HepG2 (cell line): Measurements from ENCODE around the gene EIF5A2. TPM values are rescaled to one million over a fixed set of nuclear protein-coding genes. Genes with fewer than 3 reads are reported as not detected.
A peak's percentile ranks its signal among the peaks of the same experiment; 100 is the strongest.

Experiments used
- ATAC-seq: fragments of 200-7000 bp; cut with Tn5 transposase; 3 replicates; pipeline ENCODE4 v1.9.1; 2020; ENCODE audit warnings: mild to moderate bottlenecking, moderate library complexity
- BruUV-seq: library from RNA; stranded (reverse); fragments of 400-500 nt; replicated peaks from 2 replicates; lab custom pipeline; 2021; lab: Mats Ljungman, UMichigan
- CTCF ChIA-PET: fragments of 300-600 bp; formaldehyde crosslinking; extraction: SDS; loops from one replicate; lab custom pipeline; 2021; ENCODE audit warnings: low total read pairs, inconsistent platforms, low intra/inter-chr PET ratio; lab: Yijun Ruan, JAX
- POLR2A ChIA-PET: fragments of 350-600 bp; sonication (Branson Sonifier 250); formaldehyde crosslinking; loops from one replicate; lab custom pipeline; 2020; ENCODE audit warnings: antibody characterized with exemption, inconsistent platforms; lab: Yijun Ruan, JAX
- DNase-seq: peaks from one replicate; pipeline ENCODE4 v3.0.0-alpha.2; 2015; ENCODE audit warnings: low spot score
- FAIRE-seq: peaks from 3 replicates; lab custom pipeline; 2011; peaks lifted over from hg19 to GRCh38; lab: Jason Lieb, UNC
- H2AFZ ChIP-seq: one replicate; pipeline ENCODE4 v1.6.1; 2011; ENCODE audit warnings: low read length, inconsistent platforms
- H3K27ac ChIP-seq: fragments of 300-600 bp; 3 replicates; pipeline ENCODE4 v1.8.0; 2011; ENCODE audit warnings: mixed run types, mild to moderate bottlenecking, mixed read lengths, low read length, inconsistent platforms; ENCODE audit not compliant: insufficient read depth; ENCODE audit errors: extremely low read length
- H3K27me3 ChIP-seq, 2 experiments: fragments of 200-600 bp in 1 of 2; 2 replicates in 1 of 2; 3 replicates in 1 of 2; pipeline versions ENCODE4 v1.6.0 to v1.8.0; 2011; ENCODE audit warnings: low read length in 2 of 2, mild to moderate bottlenecking in 2 of 2, moderate library complexity in 2 of 2, inconsistent platforms in 1 of 2; ENCODE audit not compliant: insufficient read depth in 2 of 2, control insufficient read depth in 1 of 2
- H3K36me3 ChIP-seq, 2 experiments: fragments of 200-600 bp in 1 of 2; replicated peaks in 1 of 2; 2 replicates in 1 of 2; 3 replicates in 1 of 2; pipeline versions ENCODE4 v1.5.1 to v1.8.0; 2011; ENCODE audit warnings: low read length in 2 of 2, inconsistent platforms in 1 of 2; ENCODE audit not compliant: insufficient read depth in 2 of 2, control insufficient read depth in 1 of 2
- H3K4me1 ChIP-seq: 2 replicates; pipeline ENCODE4 v1.5.1; 2012; ENCODE audit warnings: low read length, inconsistent platforms; ENCODE audit not compliant: insufficient read depth
- H3K4me2 ChIP-seq: 2 replicates; pipeline ENCODE4 v1.6.0; 2011; ENCODE audit warnings: low read depth, low read length, inconsistent platforms
- H3K4me3 ChIP-seq, 3 experiments: fragments of 200-600 bp in 1 of 3; sonication (generic), shearing (Covaris generic) in 1 of 3; replicated peaks in 1 of 3; 2 replicates each; pipeline ENCODE4 v1.5.1; 2011 to 2016; ENCODE audit warnings: low read length in 3 of 3, inconsistent platforms in 2 of 3, low read depth in 2 of 3, mild to moderate bottlenecking in 2 of 3, control low read depth in 1 of 3, mixed read lengths in 1 of 3; ENCODE audit not compliant: insufficient read depth in 1 of 3
- H3K79me2 ChIP-seq: one replicate; pipeline ENCODE4 v1.6.1; 2011; ENCODE audit warnings: low read length, inconsistent platforms; ENCODE audit not compliant: insufficient read depth
- H3K9ac ChIP-seq: 2 replicates; pipeline ENCODE4 v1.6.0; 2011; ENCODE audit warnings: mild to moderate bottlenecking, low read depth, low read length, inconsistent platforms; ENCODE audit not compliant: insufficient read depth
- H3K9me3 ChIP-seq: 2 replicates; pipeline ENCODE4 v1.5.1; 2012; ENCODE audit warnings: mild to moderate bottlenecking, low read length
- H4K20me1 ChIP-seq: 2 replicates; pipeline ENCODE4 v1.6.0; 2011; ENCODE audit warnings: inconsistent platforms, mild to moderate bottlenecking, low read length, moderate library complexity; ENCODE audit not compliant: insufficient read depth
- CCDC6 ChIP-seq: sonication (generic); formaldehyde crosslinking; IDR thresholded peaks from 2 replicates; pipeline ENCODE4 v1.8.1; 2022; ENCODE audit warnings: mild to moderate bottlenecking, missing genetic modification reagents, moderate library complexity
- CEBPB ChIP-seq: IDR thresholded peaks from 2 replicates; pipeline ENCODE4 v1.6.1; 2011; ENCODE audit warnings: low read depth, low read length, improper control_type of control experiment, borderline replicate concordance
- DDIT3 ChIP-seq: sonication (generic); formaldehyde crosslinking; IDR thresholded peaks from 2 replicates; pipeline ENCODE4 v1.4.0; 2020; ENCODE audit warnings: mild to moderate bottlenecking, missing genetic modification reagents
- E2F5 ChIP-seq: sonication (generic); formaldehyde crosslinking; conservative IDR thresholded peaks from 2 replicates; pipeline ENCODE4 v1.4.0; 2020; ENCODE audit warnings: missing genetic modification reagents
- PAWR ChIP-seq: sonication (generic); formaldehyde crosslinking; IDR thresholded peaks from 2 replicates; pipeline ENCODE4 v1.4.0; 2020; ENCODE audit warnings: missing genetic modification reagents, mild to moderate bottlenecking, borderline replicate concordance
- SRSF1 ChIP-seq: fragments of 200-400 bp; formaldehyde crosslinking; optimal IDR thresholded peaks from 2 replicates; pipeline ENCODE3; 2017; ENCODE audit warnings: mild to moderate bottlenecking, low read depth, low read length, moderate library complexity
- THYN1 ChIP-seq: sonication (generic); formaldehyde crosslinking; IDR thresholded peaks from 2 replicates; pipeline ENCODE4 v1.8.1; 2023; ENCODE audit warnings: low read depth, mild to moderate bottlenecking, moderate library complexity, missing genetic modification reagents, borderline replicate concordance
- ZNF101 ChIP-seq: sonication (generic); formaldehyde crosslinking; IDR thresholded peaks from 2 replicates; pipeline ENCODE4 v1.4.0; 2020; ENCODE audit warnings: mild to moderate bottlenecking, low read depth, missing genetic modification reagents, borderline replicate concordance
- ZNF280D ChIP-seq: sonication (generic); formaldehyde crosslinking; IDR thresholded peaks from 2 replicates; pipeline ENCODE4 v1.5.1; 2020; ENCODE audit warnings: mild to moderate bottlenecking, missing genetic modification reagents
- ZNF354B ChIP-seq: sonication (generic); formaldehyde crosslinking; IDR thresholded peaks from 2 replicates; pipeline ENCODE4 v1.8.0; 2022; ENCODE audit warnings: mild to moderate bottlenecking, missing genetic modification reagents
- whole genome bisulfite sequencing: methylation state at CpG from one replicate; pipeline ENCODE4 v1.1.6; 2017; ENCODE audit warnings: low lambda C conversion rate; 5-methylcytosine and 5-hydroxymethylcytosine counted together
- in situ Hi-C: cut with HindIII; loops from 2 replicates; pipeline ENCODE4 v1.10.0; 2017; ENCODE audit warnings: low pct_unique_long_range_greater_than_20kb; ENCODE audit not compliant: extremely low pct_ligation_motif_present
- intact Hi-C: fragments of 100-400 bp; cut with micrococcal nuclease; formaldehyde crosslinking; loops from one replicate; pipeline ENCODE4 v1.10.0; 2022; ENCODE audit not compliant: unreplicated experiment
- polyA plus RNA-seq, 8 experiments: library from polyadenylated mRNA; depleted of rRNA in 3 of 8; stranded (reverse) in 7 of 8; unstranded in 1 of 8; fragments of >200 nt; fragmentation: Illumina TruSeq in 4 of 8; extraction: Trizol in 4 of 8; gene quantifications; 2 replicates each; pipeline versions ENCODE4 v1.2.1 to v1.2.3, GENCODE V29; 2011 to 2016; ENCODE audit warnings: low read depth in 4 of 8, missing spikeins in 1 of 8, mixed read lengths in 1 of 8; ENCODE audit not compliant: insufficient read depth in 1 of 8
- total RNA-seq, 5 experiments: library from RNA; depleted of rRNA; stranded (reverse); fragments of >200 nt; fragmentation: Illumina TruSeq; extraction: Trizol; gene quantifications; 2 replicates each; pipeline ENCODE4 v1.2.3, GENCODE V29; 2016; ENCODE audit warnings: low read depth in 1 of 5

EIF5A2 gene
- total and polyA plus RNA-seq, 2 of the 13 experiments (the other 11 are each of a cell fraction or from before 2014, with no cell fraction given), result 3.5 to 9.4 TPM

GRCh38 chr3:170956647-170957046, 48.2 kb upstream of the EIF5A2 start:
- intact Hi-C loops, result no loop called here

GRCh38 chr3:170953736-170954135, 45.3 kb upstream of the EIF5A2 start:
- ATAC-seq (no peak), FAIRE-seq (no peak), DNase-seq (no peak)
- no TSS peak for BruUV-seq
- Histone ChIP-seq H3K9me3 (no peaks in the 10 kb centered on the region), H3K4me3 (no peak overlapping the region), H3K9ac (no peak overlapping the region), H3K27ac (no peak overlapping the region), H3K4me2 (no peak overlapping the region), H2AFZ (no peak overlapping the region), H3K4me1 (no peaks in the 10 kb centered on the region), H3K36me3 (no peaks in the 10 kb centered on the region), H3K79me2 (no peaks in the 10 kb centered on the region), H4K20me1 (no peaks in the 10 kb centered on the region), H3K27me3 (peaks cover 0 to 8% of the 10 kb centered on the region in 2 experiments; a peak in 1 of 5 replicates)
- no peak for TF ChIP-seq ZNF354B (CRISPR knock-in tag)
- TF ChIP-seq ZNF101 (CRISPR knock-in tag), result no peak
- TF ChIP-seq ZNF280D, result no peak
- TF ChIP-seq DDIT3 (CRISPR knock-in tag), result no peak
- TF ChIP-seq THYN1 (CRISPR knock-in tag), result no peak
- no peak for TF ChIP-seq SRSF1
- TF ChIP-seq CCDC6, result no peak
- no peak for TF ChIP-seq PAWR (CRISPR knock-in tag)
- intact Hi-C loops, result no loop called here
- WGBS, result 69% methylated on average over 12 of the region's 12 CpGs
- ChIA-PET CTCF (no interaction called here), POLR2A (no interaction called here)
- in situ Hi-C loops, result no loop called here

More at GRCh38 chr3:170956647-170957046, 48.2 kb upstream of the EIF5A2 start:
- no peak overlapping the region for H2AFZ ChIP-seq
- H4K20me1 ChIP-seq, result no peaks in the 10 kb centered on the region
- DNase-seq (no peak), FAIRE-seq (no peak), ATAC-seq (no peak)
- in situ Hi-C loops, result no loop called here
- POLR2A ChIA-PET, result no interaction called here
- H3K4me2 ChIP-seq, result no peak overlapping the region
- no peak overlapping the region for H3K9ac ChIP-seq
- H3K4me3 ChIP-seq, result no peak overlapping the region
- CTCF ChIA-PET, result no interaction called here
- H3K27ac ChIP-seq, result no peak overlapping the region
- TF ChIP-seq CEBPB (peak; percentile 59; the same call in 1 of the 2 replicates), E2F5 (CRISPR knock-in tag) (no peak)
- no TSS peak for BruUV-seq
- H3K4me1 ChIP-seq, result peaks cover 2% of the 10 kb centered on the region
- H3K27me3 ChIP-seq, result peaks cover 0 to 8% of the 10 kb centered on the region in 2 experiments; a peak in 1 of 5 replicates
- H3K36me3 ChIP-seq, result no peaks in the 10 kb centered on the region
- no peaks in the 10 kb centered on the region for H3K79me2 ChIP-seq
- no peaks in the 10 kb centered on the region for H3K9me3 ChIP-seq
